Keratinocyte (primary cell): ENCODE results near the gene RNU5B-1. TPM values are rescaled to one million over a fixed set of nuclear protein-coding genes. Genes with fewer than 3 reads are reported as not detected.

Source experiments
- DNase-seq: peaks from one replicate; pipeline ENCODE4 v3.0.0-alpha.2; 2011; ENCODE audit warnings: low read depth, missing footprints, low spot score
- FAIRE-seq: peaks from 2 replicates; lab custom pipeline; 2011; peaks lifted over from hg19 to GRCh38; lab: Jason Lieb, UNC
- H2AFZ ChIP-seq: 2 replicates; pipeline ENCODE4 v1.6.0; 2012; ENCODE audit warnings: low read length, control low read depth, inconsistent platforms; ENCODE audit not compliant: control insufficient read depth
- H3K27ac ChIP-seq: 2 replicates; pipeline ENCODE4 v1.5.1; 2011; ENCODE audit warnings: low read length; ENCODE audit not compliant: control insufficient read depth, insufficient read depth
- H3K27me3 ChIP-seq: 3 replicates; pipeline ENCODE4 v1.6.0; 2011; ENCODE audit warnings: low read length; ENCODE audit not compliant: control insufficient read depth, insufficient read depth; ENCODE audit errors: extremely low read depth
- H3K36me3 ChIP-seq, 2 experiments: 2 replicates in 1 of 2; 3 replicates in 1 of 2; pipeline ENCODE4 v1.5.1; 2011; ENCODE audit warnings: low read length in 2 of 2, mild to moderate bottlenecking in 1 of 2; ENCODE audit not compliant: control insufficient read depth in 2 of 2, insufficient read depth in 2 of 2; ENCODE audit errors: extremely low read depth in 1 of 2
- H3K4me1 ChIP-seq: 3 replicates; pipeline ENCODE4 v1.5.1; 2011; ENCODE audit warnings: low read length; ENCODE audit not compliant: control insufficient read depth, insufficient read depth; ENCODE audit errors: extremely low read depth
- H3K4me2 ChIP-seq: 3 replicates; pipeline ENCODE4 v1.6.0; 2011; ENCODE audit warnings: low read depth, low read length; ENCODE audit not compliant: control insufficient read depth, insufficient read depth; ENCODE audit errors: extremely low read depth
- H3K4me3 ChIP-seq, 3 experiments: fragments of 200-600 bp in 1 of 3; sonication (generic) in 1 of 3; 2 replicates in 2 of 3; 3 replicates in 1 of 3; pipeline ENCODE4 v1.5.1; 2011 to 2016; ENCODE audit warnings: low read length in 3 of 3, mild to moderate bottlenecking in 3 of 3, control low read depth in 2 of 3, inconsistent platforms in 1 of 3, low read depth in 1 of 3, mixed read lengths in 1 of 3, mixed run types in 1 of 3, moderate library complexity in 1 of 3; ENCODE audit not compliant: control insufficient read depth in 2 of 3, insufficient read depth in 2 of 3; ENCODE audit errors: extremely low read depth in 1 of 3
- H3K79me2 ChIP-seq: 2 replicates; pipeline ENCODE4 v1.6.0; 2012; ENCODE audit warnings: low read length; ENCODE audit not compliant: control insufficient read depth, insufficient read depth
- H3K9ac ChIP-seq: 3 replicates; pipeline ENCODE4 v1.6.0; 2011; ENCODE audit warnings: low read length; ENCODE audit not compliant: control insufficient read depth, insufficient read depth; ENCODE audit errors: extremely low read depth
- H3K9me1 ChIP-seq: 3 replicates; pipeline ENCODE4 v1.6.0; 2011; ENCODE audit warnings: low read length; ENCODE audit not compliant: control insufficient read depth, insufficient read depth; ENCODE audit errors: extremely low read depth
- H3K9me3 ChIP-seq: 2 replicates; pipeline ENCODE4 v1.5.1; 2012; ENCODE audit warnings: low read depth, low read length; ENCODE audit not compliant: control insufficient read depth
- H4K20me1 ChIP-seq: 3 replicates; pipeline ENCODE4 v1.6.0; 2011; ENCODE audit warnings: low read length; ENCODE audit not compliant: control insufficient read depth, insufficient read depth; ENCODE audit errors: extremely low read depth
- EZH2 ChIP-seq: IDR thresholded peaks from one replicate; pipeline ENCODE4 v1.6.1; 2012; ENCODE audit warnings: inconsistent platforms, mild to moderate bottlenecking, low read length, moderate library complexity
- dilution Hi-C: fragments of 300-500 bp; cut with MboI; formaldehyde crosslinking; loops from one replicate; pipeline ENCODE4 v1.7.0; 2020; ENCODE audit warnings: low sequenced_read_pairs; ENCODE audit not compliant: extremely low pct_ligation_motif_present
- polyA plus RNA-seq, 5 experiments: library from polyadenylated mRNA; depleted of rRNA in 3 of 5; stranded (reverse) in 3 of 5; stranded (forward) in 1 of 5; unstranded in 1 of 5; fragments of >200 nt; gene quantifications; 1 replicate in 1 of 5; 2 replicates in 3 of 5; 3 replicates in 1 of 5; pipeline versions ENCODE4 v1.2.1 to v1.2.3, GENCODE V29; 2011 to 2012; ENCODE audit warnings: missing spikeins in 2 of 5, low read depth in 1 of 5, low replicate concordance in 1 of 5
- TF ChIP-seq, protein P1 (sequence below), 3 experiments: IDR thresholded peaks in 1 of 3; conservative IDR thresholded peaks in 1 of 3; optimal IDR thresholded peaks in 1 of 3; 2 replicates in 2 of 3; 3 replicates in 1 of 3; pipeline versions ENCODE3 to v1.5.1; 2011; ENCODE audit warnings: low read length in 3 of 3, mild to moderate bottlenecking in 3 of 3, moderate library complexity in 2 of 3, control low read depth in 1 of 3, inconsistent platforms in 1 of 3; ENCODE audit not compliant: insufficient read depth in 2 of 3; ENCODE audit errors: extremely low read depth in 1 of 3

RNU5B-1 gene
- polyA plus RNA-seq, 1 donor (not counting 4 experiments of a cell fraction or from before 2014, with no cell fraction given) = not detected

DNA sequence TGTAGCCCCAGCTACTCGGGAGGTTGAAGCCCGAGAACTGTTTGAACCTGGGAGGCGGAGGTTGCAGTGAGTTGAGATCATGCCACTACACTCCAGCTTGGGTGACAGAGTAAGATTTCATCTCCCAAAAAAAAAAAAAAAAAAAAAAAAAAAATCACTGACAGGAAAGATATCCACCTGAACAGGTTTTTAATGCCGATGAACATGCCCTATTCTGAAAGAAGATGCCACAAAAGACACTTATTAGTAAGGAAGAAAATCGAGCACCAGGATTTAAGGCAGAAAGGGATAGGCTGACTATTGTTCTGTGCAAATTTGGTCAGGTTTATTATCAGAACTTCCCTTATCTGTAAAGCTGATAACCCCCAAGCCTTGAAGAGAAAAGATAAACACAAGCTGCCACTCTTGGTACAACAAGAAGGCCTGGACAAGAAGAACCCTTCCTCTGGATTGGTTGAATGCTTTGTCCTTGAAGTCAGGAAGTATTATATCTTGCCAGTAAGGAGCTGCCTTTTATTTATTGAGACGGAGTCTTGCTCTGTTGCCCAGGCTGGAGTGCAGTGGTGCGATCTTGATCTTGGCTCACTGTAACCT lies 15.1 kb upstream of the RNU5B-1 start:
- Histone ChIP-seq H3K4me1 (peaks cover 9% of the 10 kb centered on the region), H3K27me3 (no peaks in the 10 kb centered on the region), H3K9me1 (no peaks in the 10 kb centered on the region), H3K36me3 (no peaks in the 10 kb centered on the region), H3K4me2 (no peak overlapping the region), H3K79me2 (no peaks in the 10 kb centered on the region), H3K9ac (no peak overlapping the region), H4K20me1 (no peaks in the 10 kb centered on the region), H3K9me3 (no peaks in the 10 kb centered on the region), H3K27ac (no peak overlapping the region), H3K4me3 (no peak overlapping the region), H2AFZ (no peak overlapping the region)
- no peak for FAIRE-seq
- dilution Hi-C loops = no loop called here
- TF ChIP-seq, protein P1, sequence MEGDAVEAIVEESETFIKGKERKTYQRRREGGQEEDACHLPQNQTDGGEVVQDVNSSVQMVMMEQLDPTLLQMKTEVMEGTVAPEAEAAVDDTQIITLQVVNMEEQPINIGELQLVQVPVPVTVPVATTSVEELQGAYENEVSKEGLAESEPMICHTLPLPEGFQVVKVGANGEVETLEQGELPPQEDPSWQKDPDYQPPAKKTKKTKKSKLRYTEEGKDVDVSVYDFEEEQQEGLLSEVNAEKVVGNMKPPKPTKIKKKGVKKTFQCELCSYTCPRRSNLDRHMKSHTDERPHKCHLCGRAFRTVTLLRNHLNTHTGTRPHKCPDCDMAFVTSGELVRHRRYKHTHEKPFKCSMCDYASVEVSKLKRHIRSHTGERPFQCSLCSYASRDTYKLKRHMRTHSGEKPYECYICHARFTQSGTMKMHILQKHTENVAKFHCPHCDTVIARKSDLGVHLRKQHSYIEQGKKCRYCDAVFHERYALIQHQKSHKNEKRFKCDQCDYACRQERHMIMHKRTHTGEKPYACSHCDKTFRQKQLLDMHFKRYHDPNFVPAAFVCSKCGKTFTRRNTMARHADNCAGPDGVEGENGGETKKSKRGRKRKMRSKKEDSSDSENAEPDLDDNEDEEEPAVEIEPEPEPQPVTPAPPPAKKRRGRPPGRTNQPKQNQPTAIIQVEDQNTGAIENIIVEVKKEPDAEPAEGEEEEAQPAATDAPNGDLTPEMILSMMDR (optimal IDR thresholded peaks at IDR 0.05 in 1 of 3, IDR thresholded peaks at IDR 0.05 in 1 of 3, conservative IDR thresholded peaks at IDR 0.05 in 1 of 3; ENCODE audit: extremely low read depth in 1 of 3, insufficient read depth in 2 of 3, low read length in 3 of 3) = no peak
- no peak for TF ChIP-seq EZH2
- DNase-seq = no peak

DNA sequence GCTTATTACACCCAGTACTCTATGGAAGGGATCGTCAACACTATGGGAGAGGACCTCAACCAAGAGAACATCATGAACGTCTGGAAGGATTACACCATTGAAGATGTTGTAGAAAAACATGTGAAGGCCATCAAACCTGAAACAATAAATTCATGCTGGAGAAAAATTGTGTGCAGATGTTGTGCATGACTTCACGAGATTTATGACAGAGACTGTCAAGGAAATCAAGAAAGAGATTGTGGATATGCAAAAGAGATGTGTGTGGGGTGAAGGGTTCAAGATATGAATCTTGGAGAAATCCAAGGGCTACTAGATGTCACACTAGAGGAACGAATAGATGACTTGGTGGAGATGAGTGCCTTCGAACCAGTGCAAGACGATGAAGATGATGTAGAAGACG lies 14.2 kb upstream of the RNU5B-1 start:
- H3K9ac ChIP-seq = no peak overlapping the region

More for the DNA sequence above, 14.2 kb upstream of the RNU5B-1 start:
- dilution Hi-C loops = no loop called here
- H3K36me3 ChIP-seq = no peaks in the 10 kb centered on the region
- H3K4me3 ChIP-seq = no peak overlapping the region
- H2AFZ ChIP-seq = no peak overlapping the region
- TF ChIP-seq EZH2 = no peak
- TF ChIP-seq, protein P1 (optimal IDR thresholded peaks at IDR 0.05 in 1 of 3, IDR thresholded peaks at IDR 0.05 in 1 of 3, conservative IDR thresholded peaks at IDR 0.05 in 1 of 3; ENCODE audit: extremely low read depth in 1 of 3, insufficient read depth in 2 of 3, low read length in 3 of 3) = no peak
- peaks cover 9% of the 10 kb centered on the region for H3K4me1 ChIP-seq
- FAIRE-seq (no peak), DNase-seq (no peak)
- H4K20me1 ChIP-seq = no peaks in the 10 kb centered on the region
- no peaks in the 10 kb centered on the region for H3K9me1 ChIP-seq
- H3K27me3 ChIP-seq = no peaks in the 10 kb centered on the region
- H3K4me2 ChIP-seq = no peak overlapping the region
- no peak overlapping the region for H3K27ac ChIP-seq
- no peaks in the 10 kb centered on the region for H3K79me2 ChIP-seq
- no peaks in the 10 kb centered on the region for H3K9me3 ChIP-seq
